ENCODE results near the gene NABP2.
A peak's percentile ranks its signal among the peaks of the same experiment; 100 is the strongest.

The NABP2 gene

DNA sequence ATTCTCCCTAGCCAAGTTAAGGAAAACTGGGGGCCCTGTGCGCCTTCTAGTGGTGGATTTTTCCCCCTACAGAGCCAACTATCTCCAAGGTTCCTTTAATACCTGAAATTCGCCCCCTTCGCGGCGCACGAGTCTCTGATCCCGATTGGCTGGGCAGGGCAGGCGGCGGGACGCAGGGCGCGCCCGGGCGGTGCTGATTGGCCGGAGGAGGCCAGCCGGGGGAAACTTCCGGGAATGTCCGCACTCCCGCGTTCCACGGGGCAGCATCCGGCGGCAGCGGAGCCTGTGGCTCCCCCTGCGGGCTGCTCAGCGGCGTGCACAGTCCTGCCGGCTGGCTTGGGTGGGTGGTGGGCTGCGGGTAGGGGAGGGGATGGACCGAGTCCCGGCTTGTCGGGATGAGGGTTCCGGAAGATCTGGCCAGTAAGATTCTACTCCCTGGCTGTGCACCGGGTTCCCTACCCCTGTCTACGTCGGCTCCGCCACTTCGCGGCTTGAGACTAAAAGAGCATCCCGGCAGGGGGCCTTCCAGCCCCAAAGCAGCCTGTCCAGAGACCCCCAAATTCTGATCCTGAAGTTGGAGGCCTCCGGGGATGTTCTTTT, at the start of gene NABP2:
Gene NABP2 (plus strand): TSS at position 241 of the 600 bp plus-strand sequence. CDS start 515 bp downstream, outside the sequence.
- Histone ChIP-seq H3K9ac (ENCODE audit: low read length in 2 of 2) (peak within 1 kb of the TSS; percentile 81 to 88), H3K4me1 (ENCODE audit: control insufficient read depth, insufficient read depth, low read length) (peaks cover 46% of the 10 kb centered on the region), H3K27ac (ENCODE audit: low read length) (peak within 1 kb of the TSS; percentile 84), H3K9me3 (ENCODE audit: control insufficient read depth in 2 of 2, low read length in 2 of 2) (no peaks in the 10 kb centered on the region), H3K36me3 (ENCODE audit: control insufficient read depth in 2 of 2, insufficient read depth in 2 of 2, low read length in 2 of 2) (peaks cover 0 to 9% of the 10 kb centered on the region in 2 donors), H3K27me3 (ENCODE audit: control insufficient read depth in 1 of 2, insufficient read depth in 2 of 2, low read length in 2 of 2) (no peaks in the 10 kb centered on the region), H3K4me3 (ENCODE audit: low read length in 2 of 2) (peak within 1 kb of the TSS; percentile 84 to 89)

DNA sequence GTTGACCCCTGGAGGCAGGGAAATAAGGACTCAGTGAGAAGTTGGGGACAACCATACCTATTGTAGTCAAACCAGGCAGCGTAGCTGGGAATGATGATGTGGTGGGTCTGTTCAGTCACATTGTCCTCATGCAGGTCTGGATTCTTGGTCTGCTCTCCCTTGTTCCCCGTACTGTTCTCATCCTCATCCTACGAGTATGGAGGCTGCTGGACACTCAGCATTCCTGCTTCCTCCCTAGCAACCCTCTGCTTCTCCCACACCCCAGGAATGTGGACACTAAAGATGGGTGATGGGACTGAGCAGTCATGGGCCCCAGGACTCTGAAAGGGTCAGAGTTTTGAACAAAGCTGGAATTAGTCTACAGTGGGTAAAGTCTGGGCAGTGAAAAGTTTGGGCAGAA, 45.8 kb upstream of the NABP2 start:
- Histone ChIP-seq H3K9ac (ENCODE audit: low read length in 2 of 2) (no peak overlapping the region), H3K27me3 (ENCODE audit: control insufficient read depth in 1 of 2, insufficient read depth in 2 of 2, low read length in 2 of 2) (no peaks in the 10 kb centered on the region), H3K9me3 (ENCODE audit: control insufficient read depth in 2 of 2, low read length in 2 of 2) (no peaks in the 10 kb centered on the region), H3K4me1 (ENCODE audit: control insufficient read depth, insufficient read depth, low read length) (no peaks in the 10 kb centered on the region), H3K27ac (ENCODE audit: low read length) (no peak overlapping the region), H3K36me3 (ENCODE audit: control insufficient read depth in 2 of 2, insufficient read depth in 2 of 2, low read length in 2 of 2) (peaks cover 56 to 64% of the 10 kb centered on the region in 2 donors), H3K4me3 (ENCODE audit: low read length in 2 of 2) (no peak overlapping the region)

DNA sequence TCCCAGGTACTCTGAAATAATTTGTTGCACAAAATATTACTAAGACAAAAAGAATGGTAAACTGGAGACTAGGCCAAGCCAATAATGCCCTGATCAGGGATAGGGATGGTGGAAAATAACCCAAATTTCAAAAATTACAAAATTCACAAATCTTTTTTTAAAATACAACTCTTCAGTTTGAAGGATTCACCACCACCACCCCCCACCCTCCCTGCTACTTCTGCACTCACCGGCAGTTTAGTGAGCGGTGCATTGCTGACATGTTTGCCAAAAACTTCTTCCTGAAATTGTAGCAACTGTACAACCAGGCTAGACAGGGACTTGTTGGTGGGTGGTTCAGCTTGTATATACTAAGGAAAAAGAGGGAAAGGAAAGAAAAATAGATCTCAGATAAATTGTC, 37.2 kb upstream of the NABP2 start:
- Histone ChIP-seq H3K36me3 (ENCODE audit: control insufficient read depth in 2 of 2, insufficient read depth in 2 of 2, low read length in 2 of 2) (peaks cover 25 to 28% of the 10 kb centered on the region in 2 donors), H3K9me3 (ENCODE audit: control insufficient read depth in 2 of 2, low read length in 2 of 2) (no peaks in the 10 kb centered on the region), H3K27me3 (ENCODE audit: control insufficient read depth in 1 of 2, insufficient read depth in 2 of 2, low read length in 2 of 2) (no peaks in the 10 kb centered on the region), H3K9ac (ENCODE audit: low read length in 2 of 2) (no peak overlapping the region), H3K4me3 (ENCODE audit: low read length in 2 of 2) (no peak overlapping the region), H3K27ac (ENCODE audit: low read length) (no peak overlapping the region), H3K4me1 (ENCODE audit: control insufficient read depth, insufficient read depth, low read length) (peaks cover 28% of the 10 kb centered on the region)

GRCh38 chr12:56188131-56188777, 35.9 kb upstream of the NABP2 start:
- Histone ChIP-seq H3K4me1 (ENCODE audit: control insufficient read depth, insufficient read depth, low read length) (peaks cover 28% of the 10 kb centered on the region), H3K27me3 (ENCODE audit: control insufficient read depth in 1 of 2, insufficient read depth in 2 of 2, low read length in 2 of 2) (no peaks in the 10 kb centered on the region), H3K36me3 (ENCODE audit: control insufficient read depth in 2 of 2, insufficient read depth in 2 of 2, low read length in 2 of 2) (peaks cover 21 to 25% of the 10 kb centered on the region in 2 donors), H3K9me3 (ENCODE audit: control insufficient read depth in 2 of 2, low read length in 2 of 2) (no peaks in the 10 kb centered on the region), H3K4me3 (ENCODE audit: low read length in 2 of 2) (peak overlapping the region; percentile 81 to 87), H3K9ac (ENCODE audit: low read length in 2 of 2) (peak overlapping the region; percentile 80 to 82), H3K27ac (ENCODE audit: low read length) (peak overlapping the region; percentile 74)

GRCh38 chr12:56188778-56189098, 35.4 kb upstream of the NABP2 start:
- no peaks in the 10 kb centered on the region for H3K27me3 ChIP-seq (ENCODE audit: control insufficient read depth in 1 of 2, insufficient read depth in 2 of 2, low read length in 2 of 2)
- H3K4me3 ChIP-seq (ENCODE audit: low read length in 2 of 2) = peak overlapping the region; percentile 81 to 87
- H3K27ac ChIP-seq (ENCODE audit: low read length) = peak overlapping the region; percentile 74
- H3K36me3 ChIP-seq (ENCODE audit: control insufficient read depth in 2 of 2, insufficient read depth in 2 of 2, low read length in 2 of 2) = peaks cover 18 to 21% of the 10 kb centered on the region in 2 donors
- H3K9ac ChIP-seq (ENCODE audit: low read length in 2 of 2) = peak overlapping the region; percentile 80 to 82
- no peaks in the 10 kb centered on the region for H3K9me3 ChIP-seq (ENCODE audit: control insufficient read depth in 2 of 2, low read length in 2 of 2)
- H3K4me1 ChIP-seq (ENCODE audit: control insufficient read depth, insufficient read depth, low read length) = peaks cover 28% of the 10 kb centered on the region

- H3K9me3 ChIP-seq (ENCODE audit: control insufficient read depth in 2 of 2, low read length in 2 of 2) = no peaks in the 10 kb centered on the region
- peak within 1 kb of the TSS; percentile 90 to 91 for H3K4me3 ChIP-seq (ENCODE audit: low read length in 2 of 2)
- peak within 1 kb of the TSS; percentile 86 to 91 for H3K9ac ChIP-seq (ENCODE audit: low read length in 2 of 2)
- no peaks in the 10 kb centered on the region for H3K27me3 ChIP-seq (ENCODE audit: control insufficient read depth in 1 of 2, insufficient read depth in 2 of 2, low read length in 2 of 2)
- H3K36me3 ChIP-seq (ENCODE audit: control insufficient read depth in 2 of 2, insufficient read depth in 2 of 2, low read length in 2 of 2) = peaks cover 12 to 16% of the 10 kb centered on the region in 2 donors
- peak within 1 kb of the TSS; percentile 89 for H3K27ac ChIP-seq (ENCODE audit: low read length)
- H3K4me1 ChIP-seq (ENCODE audit: control insufficient read depth, insufficient read depth, low read length) = peaks cover 28% of the 10 kb centered on the region
Measured at GRCh38 chr12:56189099-56189917, 34.8 kb upstream of the NABP2 start, which contains the start of gene SMARCC2. Gene SMARCC2 (minus strand): TSS chr12:56189483. CDS start chr12:56189461, 22 bp downstream.

DNA sequence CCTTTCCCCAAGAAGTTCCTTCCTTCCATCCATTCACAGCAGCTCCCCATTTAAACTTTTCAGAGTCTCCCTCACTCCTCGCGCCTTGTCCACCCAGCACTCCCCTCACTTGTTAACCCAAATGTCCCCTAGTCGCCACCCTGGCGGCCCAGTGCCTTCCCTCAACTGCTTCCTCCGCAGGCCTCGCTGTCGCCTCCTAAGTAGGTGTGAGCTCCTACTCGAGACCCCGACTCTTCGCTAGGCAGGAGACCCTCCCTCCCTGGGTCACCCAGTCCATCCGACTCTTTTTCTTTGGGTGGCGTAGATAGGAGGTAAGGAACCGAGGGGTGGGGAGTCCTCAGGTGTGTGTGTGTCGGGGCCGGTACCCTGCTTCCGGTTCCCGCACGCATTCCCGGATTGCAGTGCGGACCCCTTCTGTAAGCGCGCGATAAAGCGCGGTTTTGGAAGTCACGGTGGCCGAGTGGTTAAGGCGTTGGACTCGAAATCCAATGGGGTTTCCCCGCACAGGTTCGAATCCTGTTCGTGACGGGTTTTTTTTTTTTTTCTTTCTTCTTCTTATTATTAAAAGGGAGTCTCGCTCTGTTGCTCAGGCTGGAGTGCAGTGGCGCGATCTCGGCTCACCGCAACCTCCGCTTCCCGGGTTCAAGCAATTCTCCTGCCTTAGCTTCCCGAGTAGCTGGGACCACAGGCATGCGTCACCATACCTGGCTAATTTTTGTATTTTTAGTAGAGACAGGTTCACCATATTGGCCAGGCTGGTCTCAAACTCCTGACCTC, 34.0 kb upstream of the NABP2 start:
- Histone ChIP-seq H3K27me3 (ENCODE audit: control insufficient read depth in 1 of 2, insufficient read depth in 2 of 2, low read length in 2 of 2) (no peaks in the 10 kb centered on the region), H3K9me3 (ENCODE audit: control insufficient read depth in 2 of 2, low read length in 2 of 2) (no peaks in the 10 kb centered on the region), H3K36me3 (ENCODE audit: control insufficient read depth in 2 of 2, insufficient read depth in 2 of 2, low read length in 2 of 2) (peaks cover 5 to 8% of the 10 kb centered on the region in 2 donors), H3K4me1 (ENCODE audit: control insufficient read depth, insufficient read depth, low read length) (peaks cover 28% of the 10 kb centered on the region), H3K27ac (ENCODE audit: low read length) (peak overlapping the region; percentile 89), H3K4me3 (ENCODE audit: low read length in 2 of 2) (peak overlapping the region; percentile 90 to 91), H3K9ac (ENCODE audit: low read length in 2 of 2) (peak overlapping the region; percentile 86 to 91)

DNA sequence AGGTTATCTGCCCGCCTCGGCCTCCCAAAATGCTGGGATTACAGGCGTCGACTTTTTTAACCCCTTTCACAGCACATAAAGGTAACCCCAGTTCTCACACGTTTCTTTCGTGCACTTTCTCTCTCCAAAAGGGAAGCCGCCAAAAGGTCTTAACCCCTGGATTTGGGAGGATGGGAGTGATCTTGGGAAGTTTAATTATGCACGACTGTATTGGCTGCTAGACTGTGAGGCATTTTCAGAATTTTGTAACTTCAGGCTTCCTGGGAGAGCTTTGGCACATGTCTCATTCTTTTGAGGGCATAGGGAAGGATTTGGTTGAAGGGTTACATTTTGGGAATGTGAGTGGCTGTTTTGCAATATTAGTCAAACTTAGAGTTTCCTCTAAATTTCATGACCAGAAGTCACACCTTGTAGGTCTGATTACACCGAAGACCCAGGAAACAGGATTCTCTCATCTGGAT, 33.4 kb upstream of the NABP2 start:
- H3K27ac ChIP-seq (ENCODE audit: low read length) = peak overlapping the region; percentile 89
- peak overlapping the region; percentile 86 to 91 for H3K9ac ChIP-seq (ENCODE audit: low read length in 2 of 2)
- H3K4me3 ChIP-seq (ENCODE audit: low read length in 2 of 2) = peak overlapping the region; percentile 90 to 91
- H3K27me3 ChIP-seq (ENCODE audit: control insufficient read depth in 1 of 2, insufficient read depth in 2 of 2, low read length in 2 of 2) = no peaks in the 10 kb centered on the region
- H3K36me3 ChIP-seq (ENCODE audit: control insufficient read depth in 2 of 2, insufficient read depth in 2 of 2, low read length in 2 of 2) = peaks cover 3 to 7% of the 10 kb centered on the region in 2 donors
- H3K4me1 ChIP-seq (ENCODE audit: control insufficient read depth, insufficient read depth, low read length) = peaks cover 28% of the 10 kb centered on the region
- no peaks in the 10 kb centered on the region for H3K9me3 ChIP-seq (ENCODE audit: control insufficient read depth in 2 of 2, low read length in 2 of 2)

DNA sequence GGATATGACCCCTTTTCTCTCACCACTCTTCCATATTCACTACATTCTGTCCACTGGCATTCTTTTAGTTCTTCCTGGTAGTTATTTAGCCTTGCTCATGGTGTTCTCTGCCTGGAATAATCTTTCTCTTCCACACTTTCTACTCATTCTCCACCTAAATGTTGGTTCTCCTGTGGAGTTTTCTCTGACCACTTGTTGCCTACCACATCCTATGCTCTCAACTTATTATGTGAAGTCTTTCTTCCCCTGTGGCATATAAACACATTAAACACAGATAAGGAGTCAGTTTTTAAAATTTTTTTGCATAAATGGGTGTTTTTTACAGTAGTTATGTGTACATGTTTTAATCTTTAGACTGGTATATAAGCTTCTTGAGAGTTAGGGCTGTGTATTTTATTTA, 31.6 kb upstream of the NABP2 start:
- Histone ChIP-seq H3K9me3 (ENCODE audit: control insufficient read depth in 2 of 2, low read length in 2 of 2) (no peaks in the 10 kb centered on the region), H3K27ac (ENCODE audit: low read length) (no peak overlapping the region), H3K9ac (ENCODE audit: low read length in 2 of 2) (no peak overlapping the region)

DNA sequence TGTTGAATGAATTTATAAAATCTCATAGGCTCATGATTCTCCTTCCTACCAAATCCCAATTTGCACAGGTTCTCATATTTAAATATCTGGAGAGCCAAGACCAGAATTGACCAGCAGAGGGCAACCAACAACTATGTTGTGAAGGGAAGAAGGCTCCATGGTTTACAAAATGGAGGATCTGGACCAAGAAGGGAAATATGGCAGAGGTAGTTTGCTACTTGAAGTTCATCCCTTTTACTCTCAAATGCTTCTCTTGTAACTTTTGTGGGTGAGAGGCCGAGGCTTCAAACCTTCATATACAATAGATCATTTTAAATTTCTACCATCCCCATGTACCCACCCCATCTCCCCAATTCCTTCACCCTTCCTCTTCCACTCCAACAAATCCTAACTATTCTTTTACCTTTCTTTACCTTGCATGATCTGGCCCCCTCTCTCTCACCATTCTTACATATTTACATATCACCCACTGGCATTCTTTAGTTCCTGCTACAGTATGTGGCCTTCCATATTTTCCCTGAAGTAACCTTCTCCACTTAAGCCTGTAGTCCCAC, 31.0 kb upstream of the NABP2 start:
- Histone ChIP-seq H3K4me3 (ENCODE audit: low read length in 2 of 2) (peak overlapping the region in 1 of 2 donors; percentile 5), H3K9me3 (ENCODE audit: control insufficient read depth in 2 of 2, low read length in 2 of 2) (no peaks in the 10 kb centered on the region), H3K27ac (ENCODE audit: low read length) (no peak overlapping the region), H3K36me3 (ENCODE audit: control insufficient read depth in 2 of 2, insufficient read depth in 2 of 2, low read length in 2 of 2) (no peaks in the 10 kb centered on the region), H3K4me1 (ENCODE audit: control insufficient read depth, insufficient read depth, low read length) (peaks cover 19% of the 10 kb centered on the region), H3K9ac (ENCODE audit: low read length in 2 of 2) (no peak overlapping the region), H3K27me3 (ENCODE audit: control insufficient read depth in 1 of 2, insufficient read depth in 2 of 2, low read length in 2 of 2) (no peaks in the 10 kb centered on the region)

More for the DNA sequence above, 31.6 kb upstream of the NABP2 start:
- Histone ChIP-seq H3K4me1 (ENCODE audit: control insufficient read depth, insufficient read depth, low read length) (peaks cover 24% of the 10 kb centered on the region), H3K27me3 (ENCODE audit: control insufficient read depth in 1 of 2, insufficient read depth in 2 of 2, low read length in 2 of 2) (no peaks in the 10 kb centered on the region), H3K36me3 (ENCODE audit: control insufficient read depth in 2 of 2, insufficient read depth in 2 of 2, low read length in 2 of 2) (no peaks in the 10 kb centered on the region), H3K4me3 (ENCODE audit: low read length in 2 of 2) (no peak overlapping the region)
